Activated CD4-positive, alpha-beta T cell treated with anti-CD3 and anti-CD28 coated beads, Interleukin-2, amount 50 U/mL, for 24 hours (primary cell): ENCODE data around the gene MS4A7.

ENCODE experiments used
- DNase-seq, 2 donors: peaks; one replicate each; pipeline ENCODE4 v3.0.0-alpha.2; 2020; ENCODE audit warnings: low read depth in 1 of 2, low spot score in 1 of 2

Gene MS4A7

DNA sequence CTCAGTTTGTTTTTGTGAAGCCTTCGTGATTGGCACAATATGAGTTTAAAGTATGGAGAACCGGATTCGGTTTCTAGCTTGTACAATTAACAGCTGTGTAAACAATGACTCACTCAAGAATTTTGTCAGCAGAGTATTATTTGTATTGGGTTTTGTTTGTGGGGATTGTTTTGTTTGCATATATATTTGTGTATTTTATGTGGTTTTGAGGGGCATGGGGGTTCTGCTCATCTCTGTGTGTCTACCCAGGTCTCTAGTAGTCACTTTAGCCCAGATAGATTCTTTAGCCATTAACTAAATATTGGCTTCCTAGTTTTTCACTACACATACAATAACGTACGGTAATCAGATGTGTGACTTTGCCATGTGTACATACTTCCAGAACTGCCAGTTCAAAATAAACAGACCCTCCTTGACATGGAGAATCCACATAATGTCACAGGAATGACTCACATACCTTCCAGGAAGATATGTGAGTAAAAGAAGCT, 7.5 kb upstream of the MS4A7 start:
- no peak for DNase-seq

DNA sequence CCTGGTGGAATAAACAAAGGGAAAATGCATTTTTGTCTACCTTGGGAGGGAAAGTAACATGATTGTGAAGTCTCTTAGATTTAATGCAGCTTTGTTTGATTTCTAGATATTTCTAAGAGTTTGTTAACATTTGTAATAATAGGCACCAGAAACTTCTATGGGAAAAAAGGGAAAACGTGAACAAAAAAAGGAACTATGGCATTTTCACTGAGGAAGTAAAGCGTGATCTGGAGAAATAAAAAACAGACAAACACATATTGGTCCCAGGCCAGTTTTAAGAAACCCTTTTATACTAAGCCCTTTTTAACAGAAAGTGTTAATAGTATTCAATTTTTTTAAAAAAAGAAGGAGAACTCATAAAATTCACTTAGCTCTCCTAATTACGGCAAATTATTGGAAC, 6.9 kb upstream of the MS4A7 start:
- DNase-seq, result no peak

DNA sequence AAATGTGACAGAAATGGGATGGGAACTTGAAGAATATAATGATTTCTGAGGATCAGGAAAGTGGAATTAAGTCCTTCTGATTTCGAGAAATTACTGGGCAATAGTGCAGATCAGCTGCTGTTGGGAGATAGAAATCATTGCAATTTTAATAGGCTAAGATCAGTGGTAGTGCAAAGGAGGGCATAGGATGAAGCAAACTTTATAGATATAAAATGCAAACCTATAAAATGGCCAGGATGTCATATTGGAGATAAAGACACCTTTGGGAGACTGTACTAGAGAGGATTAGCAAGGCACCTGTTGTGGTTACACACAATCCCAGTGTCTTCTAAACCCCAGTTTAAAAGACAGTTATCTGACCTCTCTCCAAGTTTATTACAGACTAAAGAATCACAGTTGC, 6.5 kb upstream of the MS4A7 start:
- no peak for DNase-seq

DNA sequence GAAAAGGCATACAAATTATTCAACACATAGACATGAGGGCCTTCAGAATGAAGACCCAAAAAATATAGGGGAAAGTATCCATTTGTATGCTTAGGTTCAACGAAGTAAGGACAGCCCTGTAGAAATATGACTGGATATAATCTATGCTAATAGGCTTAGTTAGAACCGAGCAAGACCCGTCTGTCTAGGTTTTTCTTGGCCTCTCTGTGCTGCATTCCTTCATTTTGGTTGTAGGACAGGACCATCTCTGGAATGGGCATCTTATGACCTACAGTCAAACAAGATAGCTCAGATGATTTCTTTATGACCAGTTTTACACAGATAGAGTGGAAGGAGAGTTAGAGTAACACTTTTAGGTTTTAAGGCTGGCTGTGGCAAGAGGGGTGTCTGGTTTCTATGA, 5.6 kb upstream of the MS4A7 start:
- no peak for DNase-seq

DNA sequence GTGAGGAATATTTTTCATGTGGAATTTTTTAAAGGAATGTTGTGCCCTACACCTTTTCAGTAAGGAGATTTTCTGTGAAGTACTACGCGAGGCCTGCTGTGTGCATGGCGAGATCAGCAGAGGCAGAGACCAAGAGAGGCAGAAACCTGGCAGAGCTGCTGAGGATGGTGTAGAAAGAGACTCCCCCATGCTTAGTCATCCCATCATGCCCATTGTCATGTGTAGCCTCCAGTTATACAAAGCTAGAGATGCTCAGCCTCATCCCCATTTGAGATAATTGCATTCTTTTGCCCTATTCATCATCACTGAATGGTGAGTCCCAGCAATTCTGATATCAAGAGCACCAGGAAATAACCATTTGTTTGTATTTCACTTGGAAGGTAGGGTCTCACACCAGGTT, 3.0 kb upstream of the MS4A7 start:
- no peak for DNase-seq

DNA sequence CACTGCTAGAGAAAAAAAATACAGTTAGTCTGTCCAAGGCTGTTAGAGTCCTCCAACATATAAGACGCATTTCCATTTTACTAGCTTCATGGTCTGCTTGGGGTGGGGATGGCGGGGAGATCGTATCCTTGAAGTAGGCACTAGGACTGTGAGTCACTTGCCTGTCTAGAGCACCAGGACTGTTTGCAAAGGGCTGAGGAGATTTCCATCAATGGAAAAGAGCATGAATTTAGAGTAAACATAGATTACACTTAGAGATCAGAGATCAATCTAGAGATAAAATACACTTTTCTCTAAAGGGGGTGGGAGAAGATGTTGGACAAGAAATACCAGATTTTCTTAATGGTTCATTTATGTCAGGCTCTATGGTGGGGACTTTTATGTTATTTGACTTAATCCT, 1.7 kb upstream of the MS4A7 start:
- no peak for DNase-seq

DNA sequence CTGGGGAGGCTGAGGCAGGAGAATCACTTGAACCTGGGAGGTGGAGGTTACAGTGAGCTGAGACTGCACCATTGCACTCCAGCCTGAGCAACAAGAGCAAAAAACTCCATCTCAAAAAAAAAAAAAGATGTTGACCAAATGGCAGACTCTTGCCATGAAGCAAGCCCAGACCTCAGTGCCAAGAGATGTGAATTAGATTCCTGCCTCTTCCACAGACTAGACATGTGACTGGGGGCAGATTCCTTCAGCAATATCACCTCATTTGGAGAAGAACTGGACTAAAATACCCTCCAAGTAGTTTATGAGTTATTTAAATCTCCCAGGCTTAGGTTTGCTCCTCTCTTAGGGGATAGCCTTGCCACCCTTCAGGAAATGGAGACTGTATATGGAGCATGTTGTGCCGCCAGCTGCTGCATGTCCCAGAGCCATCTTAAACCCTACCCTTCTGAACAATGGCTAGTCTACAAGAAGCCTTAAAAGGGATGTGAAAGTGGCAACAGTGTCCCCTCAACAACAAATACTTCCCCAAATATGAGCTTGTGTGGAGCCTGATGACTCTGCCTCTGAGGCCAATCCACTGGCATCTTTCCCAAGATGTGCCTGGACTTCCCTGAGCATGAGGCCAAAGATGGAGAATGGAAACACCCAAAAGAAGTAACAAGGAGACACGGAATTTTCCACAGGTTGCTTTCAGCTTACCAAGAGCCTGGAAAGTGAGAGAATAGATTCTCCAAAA, 763 bp upstream of the MS4A7 start:
- no peak for DNase-seq

DNA sequence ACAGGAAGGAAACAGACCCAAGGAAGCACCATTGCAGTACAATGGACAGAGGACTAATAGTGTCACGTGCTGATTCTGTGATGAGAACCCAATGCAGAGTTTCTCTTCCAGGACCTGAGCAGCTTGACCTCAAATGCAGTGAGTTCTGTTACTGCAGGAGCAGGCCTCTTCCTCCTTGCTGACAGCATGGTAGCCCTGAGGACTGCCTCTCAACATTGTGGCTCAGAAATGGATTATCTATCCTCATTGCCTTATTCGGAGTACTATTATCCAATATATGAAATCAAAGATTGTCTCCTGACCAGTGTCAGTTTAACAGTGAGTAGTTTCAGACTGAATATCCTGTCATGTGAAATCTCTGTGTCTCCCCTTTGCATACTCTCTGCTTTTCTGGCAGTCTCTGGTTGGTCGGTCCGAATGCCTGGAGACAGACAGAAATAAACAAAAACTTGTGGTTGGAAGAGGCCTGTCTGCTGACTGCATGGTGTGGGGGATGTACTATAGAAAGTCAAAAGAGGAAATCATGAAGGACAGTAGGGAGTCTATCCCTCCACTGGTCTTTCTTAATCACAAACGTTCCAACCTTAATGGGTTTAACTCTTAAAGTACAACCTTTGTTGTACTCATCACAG, 11.1 kb downstream of the MS4A7 start:
- no peak for DNase-seq

DNA sequence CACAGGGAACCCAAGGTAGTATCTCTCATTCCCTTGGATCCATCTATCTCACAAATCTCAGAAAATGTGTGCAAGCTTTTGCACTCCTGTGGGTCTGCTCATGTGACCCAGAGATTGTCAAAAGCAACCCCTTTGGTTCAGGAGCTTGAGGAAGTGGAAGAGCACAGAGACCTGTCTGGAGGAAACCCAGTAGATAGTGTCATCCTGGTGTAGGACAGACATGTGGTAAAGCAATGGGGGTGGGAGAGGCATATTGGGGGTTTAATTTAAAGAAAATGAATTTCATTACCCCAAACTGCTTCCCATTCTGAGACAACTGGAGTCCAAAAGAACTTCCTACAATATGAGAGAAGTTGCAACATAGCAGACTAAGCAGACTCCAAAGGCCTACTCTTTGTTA, 12.1 kb downstream of the MS4A7 start:
- no peak for DNase-seq

DNA sequence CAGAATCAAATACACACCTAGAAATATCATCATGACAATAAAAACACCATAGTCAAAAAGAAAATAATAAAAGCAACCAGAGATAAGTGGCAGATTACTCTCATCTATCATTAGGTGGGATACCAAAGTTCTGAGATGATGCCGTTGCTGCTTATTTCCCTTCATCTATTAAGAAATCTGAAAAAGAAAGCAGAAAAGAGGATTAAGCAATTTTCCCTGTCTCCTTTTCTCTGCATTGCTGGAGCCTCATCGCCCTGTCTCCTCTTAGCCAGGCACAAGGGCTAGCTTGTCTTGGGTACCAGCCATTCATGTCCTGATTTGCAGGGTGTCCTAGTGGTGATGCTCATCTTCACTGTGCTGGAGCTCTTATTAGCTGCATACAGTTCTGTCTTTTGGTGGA, 14.0 kb downstream of the MS4A7 start:
- DNase-seq, result no peak

DNA sequence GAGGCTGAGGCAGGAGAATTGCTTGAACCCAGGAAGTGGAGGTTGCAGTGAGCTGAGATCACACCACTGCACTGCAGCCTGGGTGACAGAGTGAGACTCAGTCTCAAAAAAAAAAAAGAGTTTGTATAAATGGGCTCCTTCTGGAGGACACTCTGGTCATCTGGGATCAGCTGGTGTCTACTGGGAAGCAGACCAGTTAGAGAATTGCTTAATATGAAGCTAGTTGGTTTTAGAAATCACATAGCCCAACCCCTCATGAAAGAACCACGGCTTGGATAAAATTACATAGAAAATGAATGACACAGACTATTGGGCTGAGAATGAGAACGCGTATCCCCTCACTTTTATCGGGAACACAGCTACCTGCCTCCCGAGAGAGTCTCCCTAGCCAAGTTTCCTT, 14.7 kb downstream of the MS4A7 start:
- no peak for DNase-seq

DNA sequence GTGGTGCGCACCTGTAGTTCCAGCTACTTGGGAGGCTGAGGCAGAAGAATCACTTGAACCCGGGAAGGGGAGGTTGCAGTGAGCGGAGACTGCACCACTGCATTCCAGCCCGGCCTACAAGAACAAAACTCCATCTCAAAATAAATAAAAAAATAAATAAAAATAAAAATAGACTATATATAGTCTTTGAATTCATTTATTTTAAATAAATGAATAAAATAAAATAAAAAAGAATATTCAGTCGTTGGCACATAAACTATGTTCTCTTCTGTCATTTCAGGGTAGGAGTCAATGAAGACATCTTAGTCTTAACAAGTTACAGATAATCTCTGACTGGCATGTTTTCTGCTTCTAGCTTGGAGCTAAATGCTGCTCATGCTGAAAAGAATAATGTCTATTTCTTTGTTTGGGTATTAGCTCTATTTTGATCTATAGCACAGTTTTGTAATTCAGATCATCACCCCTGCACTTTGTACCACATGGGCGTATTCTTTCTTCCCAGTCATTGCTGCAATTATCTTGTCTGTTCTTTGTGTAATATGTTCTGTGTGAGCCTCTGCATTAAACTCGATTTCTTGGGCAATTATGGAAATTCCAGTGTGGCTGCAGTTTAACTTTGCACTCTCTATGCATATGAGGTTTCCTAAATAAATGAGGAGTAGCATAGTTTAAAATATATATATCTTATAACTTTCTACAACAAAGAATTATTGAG, 16.5 kb downstream of the MS4A7 start:
- DNase-seq, result no peak

DNA sequence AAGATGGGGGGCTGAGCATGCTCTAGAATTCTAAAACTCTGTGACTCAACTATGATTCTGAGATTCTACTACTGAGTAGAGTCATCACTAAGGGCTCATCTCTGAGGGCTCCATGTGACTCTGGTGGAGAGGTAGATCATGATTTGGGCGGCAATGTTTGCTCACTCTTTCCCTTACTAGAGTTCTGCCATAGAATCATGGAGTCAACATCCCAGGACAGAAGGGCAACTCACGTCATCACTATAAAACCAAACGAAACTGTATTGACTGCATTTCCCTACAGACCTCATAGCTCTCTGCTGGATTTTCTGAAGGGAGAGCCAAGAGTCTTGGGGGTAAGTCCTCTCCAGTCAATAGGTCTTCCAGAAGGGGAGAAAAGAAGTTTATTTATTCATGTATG, 18.1 kb downstream of the MS4A7 start, which contains the start of gene MS4A14:
Gene MS4A14, plus strand, starts transcription at position 78 of the 400 bp plus-strand sequence. Its CDS starts 120 bp downstream, at position 198.
- no peak for DNase-seq

DNA sequence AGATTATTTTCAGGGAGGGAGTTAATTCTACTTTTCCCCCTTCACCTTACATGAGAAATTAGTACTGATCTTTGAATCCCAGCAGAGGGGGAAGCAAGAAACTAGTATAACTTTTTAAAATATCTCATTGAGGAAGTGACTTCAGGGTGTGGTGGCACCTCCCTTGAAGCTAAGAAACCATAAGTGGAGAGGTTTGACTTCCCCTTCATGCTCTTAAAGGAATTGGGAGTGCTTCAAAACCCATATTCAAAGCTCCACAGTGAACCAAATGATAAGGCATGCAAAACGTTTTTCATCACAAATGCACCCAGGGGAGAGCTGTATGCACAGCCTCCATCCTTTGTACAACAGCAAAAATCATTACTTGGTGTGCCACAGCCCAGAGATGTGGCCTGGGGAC, 18.5 kb downstream of the MS4A7 start:
- no peak for DNase-seq

DNA sequence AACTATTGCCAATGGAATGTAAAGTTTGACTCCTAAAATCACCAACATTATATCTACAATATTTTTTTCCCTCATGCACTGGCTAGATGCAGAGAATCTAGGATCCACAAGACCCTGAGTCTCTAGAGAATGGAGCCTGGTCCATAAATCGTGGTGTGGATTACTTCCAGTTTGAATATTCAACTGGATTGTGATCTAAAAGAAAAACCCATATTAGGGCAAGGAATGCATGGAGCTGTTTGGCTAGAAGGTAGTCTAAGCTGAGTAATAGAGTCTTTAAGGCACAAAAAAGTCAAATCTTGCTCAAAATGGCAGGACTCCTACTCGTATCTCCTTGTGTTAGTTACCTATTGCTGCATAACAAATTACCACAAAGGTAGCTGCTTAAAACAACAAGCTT, 41.7 kb downstream of the MS4A7 start:
- DNase-seq, result no peak

DNA sequence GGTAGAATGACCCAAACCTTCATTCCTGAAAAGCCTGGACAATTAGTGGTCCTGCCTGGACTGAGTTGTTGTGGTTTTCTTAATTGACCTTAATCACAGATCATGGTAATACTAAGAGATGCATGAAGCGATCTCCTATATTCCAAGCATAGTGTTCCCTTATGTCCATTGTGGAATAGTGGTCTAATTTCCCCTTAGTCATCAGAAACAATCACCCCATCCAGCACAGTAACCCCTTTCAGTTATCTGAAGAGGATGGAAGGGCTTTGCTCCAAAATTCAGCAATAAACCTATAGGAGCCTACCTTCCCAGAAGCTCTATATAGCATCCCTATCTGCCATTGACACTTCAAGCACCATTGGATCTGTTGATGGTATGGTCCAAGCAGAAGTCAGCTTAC, 44.3 kb downstream of the MS4A7 start:
- DNase-seq, result no peak

DNA sequence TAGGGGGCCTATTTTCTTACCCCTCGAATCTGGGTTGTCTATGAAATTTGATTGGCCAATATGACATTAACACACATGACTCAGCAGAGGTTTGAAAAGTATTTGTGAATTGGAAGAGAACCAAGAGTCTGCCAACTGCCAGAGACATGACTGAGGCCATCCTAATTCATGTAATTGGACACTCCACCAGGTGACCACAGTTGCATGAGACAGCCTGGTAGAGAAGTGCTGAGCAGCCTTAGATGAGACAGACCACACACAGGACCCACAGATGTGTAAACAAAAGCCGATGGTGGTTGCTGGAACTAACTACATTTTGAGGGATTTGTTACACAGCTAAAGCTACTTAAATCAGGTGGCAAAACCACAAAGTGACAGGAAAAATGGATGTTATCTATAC, 50.2 kb downstream of the MS4A7 start:
- no peak for DNase-seq

DNA sequence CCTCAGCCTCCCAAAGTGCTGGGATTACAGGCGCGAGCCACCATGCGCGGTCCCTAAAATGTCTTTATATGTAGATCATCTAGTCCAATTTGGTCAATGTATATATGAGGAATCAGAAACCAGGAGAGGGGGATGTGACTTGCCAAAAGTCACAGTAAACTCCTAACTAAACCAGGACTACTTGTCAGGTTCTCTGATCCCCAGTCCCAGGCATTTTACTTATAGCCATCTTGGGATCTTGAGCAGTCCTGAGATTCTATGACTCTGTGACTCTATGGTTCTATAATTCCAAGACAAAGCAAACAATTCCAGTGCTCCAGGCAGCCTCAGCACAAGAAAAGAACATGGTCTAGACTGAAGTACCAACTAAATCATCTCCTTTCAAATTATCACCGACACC, 50.9 kb downstream of the MS4A7 start, which contains the start of gene MS4A5:
Gene MS4A5, plus strand, starts transcription at position 301 of the 400 bp plus-strand sequence. CDS start 103 bp downstream, outside the sequence.
- no peak for DNase-seq

DNA sequence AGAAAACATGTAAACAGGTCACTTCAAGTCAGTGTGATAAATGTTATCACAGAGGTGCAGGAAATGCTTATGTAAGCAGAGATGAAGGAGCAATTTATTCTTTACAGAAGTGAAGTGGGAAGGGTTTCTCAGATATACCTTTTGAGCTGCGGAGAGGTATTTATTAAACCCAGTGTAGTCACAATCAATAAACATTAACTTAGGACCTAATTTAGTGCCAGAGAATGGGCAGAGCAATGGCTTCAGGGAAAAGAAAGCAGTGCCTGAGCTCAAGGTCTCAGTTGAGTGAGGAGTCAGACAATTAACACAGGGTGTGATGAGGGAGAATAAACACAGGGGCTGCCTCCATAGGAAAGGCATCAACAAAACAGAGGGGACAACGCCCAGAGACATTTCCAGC, 52.9 kb downstream of the MS4A7 start:
- DNase-seq, result no peak

DNA sequence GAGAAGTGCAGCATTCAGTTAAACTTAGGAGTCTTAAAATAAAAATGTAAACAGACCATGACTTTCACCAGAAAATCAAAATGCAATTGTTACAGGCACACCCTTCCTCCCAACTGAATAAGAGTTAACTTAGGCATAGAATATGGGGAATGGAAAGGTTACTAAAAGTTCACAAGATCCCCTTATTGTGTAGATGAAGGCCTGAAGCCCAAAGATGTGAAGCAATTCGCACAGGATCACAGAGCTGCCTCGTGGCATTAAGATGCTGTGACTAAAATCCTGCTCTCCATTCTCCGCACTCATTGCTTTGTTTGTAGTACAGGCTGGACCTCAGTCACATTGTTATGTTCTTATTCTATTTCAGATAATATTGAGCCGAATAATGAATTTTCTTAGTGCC, 55.1 kb downstream of the MS4A7 start:
- no peak for DNase-seq
